CD4-positive, alpha-beta T cell (primary cell): ENCODE results near the gene REX1BD. TPM values are rescaled to one million over a fixed set of nuclear protein-coding genes. Genes with fewer than 3 reads are reported as not detected.
A peak's percentile ranks its signal among the peaks of the same experiment; 100 is the strongest.

ENCODE experiments used
- ATAC-seq: fragments of 200-7000 bp; cut with Tn5 transposase; one replicate; pipeline ENCODE4 v1.10.0; 2022; ENCODE audit warnings: mild to moderate bottlenecking; ENCODE audit not compliant: poor library complexity
- CTCF ChIA-PET: fragments of 350-600 bp; sonication (Branson Sonifier 250); formaldehyde crosslinking; loops from one replicate; lab custom pipeline; 2021; ENCODE audit warnings: antibody characterized with exemption, inconsistent platforms; lab: Charles Lee
- POLR2A ChIA-PET: fragments of 350-600 bp; sonication (Branson Sonifier 250); formaldehyde crosslinking; loops from one replicate; lab custom pipeline; 2021; ENCODE audit warnings: antibody characterized with exemption, inconsistent platforms; lab: Charles Lee
- DNase-seq, 14 experiments: peaks; one replicate each; pipeline ENCODE4 v3.0.0-alpha.2; 2013 to 2020; ENCODE audit warnings: mixed read lengths in 2 of 14
- H3K27ac ChIP-seq, 2 donors: one replicate each; pipeline versions ENCODE4 v1.5.1 to v1.7.0; 2013; ENCODE audit warnings: low read length in 2 of 2, low read depth in 1 of 2, mild to moderate bottlenecking in 1 of 2
- H3K27me3 ChIP-seq, 2 experiments: 1 replicate in 1 of 2; 2 replicates in 1 of 2; pipeline versions ENCODE4 v1.6.1 to v1.7.0; 2013; ENCODE audit warnings: low read length in 2 of 2, control low read depth in 1 of 2, mild to moderate bottlenecking in 1 of 2, moderate library complexity in 1 of 2; ENCODE audit not compliant: insufficient read depth in 2 of 2, control insufficient read depth in 1 of 2
- H3K36me3 ChIP-seq: one replicate; pipeline ENCODE4 v1.6.1; 2013; ENCODE audit warnings: low read length, control low read depth; ENCODE audit not compliant: insufficient read depth
- H3K4me1 ChIP-seq: one replicate; pipeline ENCODE4 v1.6.1; 2013; ENCODE audit warnings: low read length, control low read depth; ENCODE audit not compliant: insufficient read depth
- H3K4me3 ChIP-seq: one replicate; pipeline ENCODE4 v1.5.1; 2013; ENCODE audit warnings: mild to moderate bottlenecking, low read length, moderate library complexity
- H3K9me3 ChIP-seq, 2 experiments: 1 replicate in 1 of 2; 2 replicates in 1 of 2; pipeline versions ENCODE4 v1.6.1 to v1.7.0; 2013; ENCODE audit warnings: low read length in 2 of 2, mild to moderate bottlenecking in 2 of 2, control low read depth in 1 of 2, moderate library complexity in 1 of 2; ENCODE audit not compliant: control insufficient read depth in 1 of 2, insufficient read depth in 1 of 2
- H3K27ac Mint-ChIP-seq: one replicate; pipeline ENCODE4 v1.8.0; 2020; ENCODE audit warnings: mixed read lengths
- H3K27me3 Mint-ChIP-seq: one replicate; pipeline ENCODE4 v1.8.0; 2021; ENCODE audit warnings: mixed read lengths
- H3K36me3 Mint-ChIP-seq: one replicate; pipeline ENCODE4 v1.8.0; 2021; ENCODE audit warnings: low read depth, mixed read lengths
- H3K4me1 Mint-ChIP-seq: one replicate; pipeline ENCODE4 v1.8.0; 2021; ENCODE audit warnings: low read depth, mixed read lengths
- H3K4me3 Mint-ChIP-seq: one replicate; pipeline ENCODE4 v1.8.0; 2020; ENCODE audit warnings: mild to moderate bottlenecking, mixed read lengths
- H3K9me3 Mint-ChIP-seq: one replicate; pipeline ENCODE4 v1.8.0; 2020; ENCODE audit warnings: mixed read lengths
- CTCF ChIP-seq: fragments of 200-600 bp; IDR thresholded peaks from one replicate; pipeline ENCODE4 v1.8.0; 2022; ENCODE audit warnings: antibody characterized with exemption, mild to moderate bottlenecking
- intact Hi-C, 2 experiments: fragments of 100-400 bp; cut with DNase I in 1 of 2; cut with micrococcal nuclease in 1 of 2; formaldehyde crosslinking; loops; one replicate each; pipeline versions ENCODE4 v1.15.1 to v1.9.0; 2023 to 2025; cut with DNase I, micrococcal nuclease
- total RNA-seq, 174 experiments: library from RNA in 2 of 174; stranded (reverse) in 2 of 174; gene quantifications; one replicate each; pipeline ENCODE4 v1.2.3 and lab custom pipeline; 2021 to 2026

Gene REX1BD
- total RNA-seq, 2 experiments from 2014 or later, result 88.4 to 88.9 TPM

DNA sequence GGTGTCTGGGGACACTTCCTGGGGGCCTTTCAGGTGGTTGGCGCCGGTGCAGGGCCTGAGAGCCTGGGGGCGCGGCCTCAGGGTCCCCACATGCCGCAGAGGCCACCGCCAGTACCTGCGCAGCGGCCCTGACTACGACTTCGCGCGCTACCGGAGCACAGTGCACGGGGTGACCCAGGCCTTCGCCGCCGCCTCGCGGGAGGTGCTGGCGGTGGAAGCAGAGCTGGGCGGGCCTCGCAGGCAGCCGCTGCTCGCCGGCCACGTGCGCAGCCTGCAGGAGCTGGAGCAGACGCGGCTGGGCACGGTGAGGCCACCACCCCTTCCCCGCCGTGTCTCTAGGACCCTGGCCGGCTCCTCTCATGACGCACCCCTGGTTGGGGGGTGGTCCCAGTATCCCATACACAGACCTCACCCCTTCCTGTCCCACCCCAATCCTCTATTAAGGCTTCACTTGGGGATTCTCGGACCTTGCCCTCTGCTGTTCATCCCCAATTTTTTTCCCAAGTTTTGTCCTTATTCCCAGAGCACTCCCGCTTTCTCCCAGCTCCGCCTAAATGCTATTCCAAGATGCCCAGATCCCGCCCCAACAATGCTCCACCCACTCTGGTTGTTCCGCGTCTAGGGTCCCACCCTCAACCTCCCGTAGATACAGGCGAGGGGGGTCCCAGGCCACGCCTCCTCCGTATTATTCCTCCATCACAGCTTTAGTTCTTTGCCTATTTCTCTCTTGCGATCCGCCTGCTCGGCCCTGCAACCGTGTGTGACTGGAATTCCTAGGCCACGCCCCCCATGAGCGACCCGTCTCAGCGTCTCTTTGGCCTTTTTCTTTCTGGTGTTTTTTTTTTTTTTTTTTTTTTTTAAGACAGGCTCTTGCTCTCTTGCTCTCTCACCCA is 1.0 kb downstream of the REX1BD start:
- Mint-ChIP-seq H3K9me3 (no peaks in the 10 kb centered on the region), H3K27ac (peak overlapping the region; percentile 95), H3K4me3 (peak overlapping the region; percentile 89), H3K36me3 (peaks cover 8% of the 10 kb centered on the region), H3K27me3 (no peaks in the 10 kb centered on the region), H3K4me1 (peaks cover 43% of the 10 kb centered on the region)
- CTCF ChIA-PET, result interaction anchor here (0.7 to 3.7 kb wide), 10 partner anchors 18 to 330 kb away, joined by 3 to 26 read pairs (median 4); partner anchors contain the start of genes COPE, DDX49, FKBP8 and UBA52
- H3K36me3 ChIP-seq, result peaks cover 8% of the 10 kb centered on the region
- H3K27ac ChIP-seq, result peak overlapping the region; percentile 77 to 88
- POLR2A ChIA-PET, result interaction anchor here (0.7 to 5.9 kb wide), 25 partner anchors 9 to 330 kb away, joined by 3 to 120 read pairs (median 5); partner anchors contain the start of genes COPE, DDX49, ELL and FKBP8
- peak overlapping the region; percentile 76 for H3K4me3 ChIP-seq
- TF ChIP-seq CTCF, result no peak
- DNase-seq (peak in 13 of 14 experiments; percentile 50 to 92 (median 68)), ATAC-seq (peak; percentile 67)
- H3K27me3 ChIP-seq, result no peaks in the 10 kb centered on the region
- intact Hi-C loops, result loop anchor here (1.0 to 10.0 kb wide), 10 partner anchors 19 to 445 kb away; partner anchors contain the start of genes ELL (in 2 of the 2), FKBP8 (in 2 of the 2), ARMC6 (in 1 of the 2) and COPE (in 1 of the 2)
- no peaks in the 10 kb centered on the region for H3K9me3 ChIP-seq
- H3K4me1 ChIP-seq, result peaks cover 55% of the 10 kb centered on the region

DNA sequence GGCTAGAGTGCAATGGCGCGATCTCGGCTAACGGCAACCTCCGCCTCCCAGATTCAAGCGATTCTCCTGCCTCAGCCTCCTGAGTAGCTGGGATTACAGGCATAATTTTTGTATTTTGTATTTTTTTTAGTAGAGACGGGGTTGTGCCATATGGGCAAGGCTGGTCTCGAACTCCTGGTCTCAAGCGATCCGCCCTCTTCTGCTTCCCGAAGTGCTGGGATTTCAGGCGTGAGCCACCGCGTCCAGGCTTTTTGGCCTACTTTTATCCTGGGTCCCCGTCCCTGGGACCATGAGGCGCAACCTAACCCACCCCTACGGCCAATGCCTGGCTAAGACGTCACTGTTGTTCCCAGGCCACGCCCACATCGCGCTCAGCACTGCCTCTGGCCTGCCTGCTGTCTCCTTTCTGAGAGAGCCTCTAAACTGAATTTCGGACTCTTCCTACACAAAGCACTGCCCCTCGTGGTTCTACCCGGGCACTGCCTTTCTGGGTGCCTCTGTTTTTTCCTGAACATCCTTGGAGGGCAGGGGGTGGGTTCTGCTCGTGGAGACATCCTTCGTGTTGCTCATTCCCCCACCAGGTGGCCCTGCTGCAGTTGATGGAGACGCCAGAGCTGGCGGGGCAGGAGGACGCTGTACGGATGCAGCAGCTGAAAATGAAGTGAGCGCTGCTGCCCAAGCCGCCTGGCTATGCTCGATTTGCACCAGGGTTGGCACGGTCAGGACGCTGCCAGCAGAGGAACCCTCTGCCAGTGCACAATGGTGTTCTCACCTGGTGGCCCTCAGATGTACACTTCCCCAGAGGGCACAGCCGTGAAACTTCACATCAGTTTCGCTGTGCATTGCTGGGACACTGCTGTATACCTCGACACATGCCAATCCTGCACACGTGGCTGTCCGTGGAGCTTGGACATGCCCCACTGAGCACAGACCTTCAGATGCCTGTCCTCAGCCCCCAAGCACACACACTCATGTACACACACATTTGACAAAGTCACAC is 2.0 kb downstream of the REX1BD start:
- peak overlapping the region; percentile 74 for H3K4me3 Mint-ChIP-seq
- Histone ChIP-seq H3K36me3 (peaks cover 8% of the 10 kb centered on the region), H3K9me3 (no peaks in the 10 kb centered on the region), H3K4me1 (peaks cover 58% of the 10 kb centered on the region), H3K27ac (no peak overlapping the region), H3K4me3 (no peak overlapping the region), H3K27me3 (no peaks in the 10 kb centered on the region)
- DNase-seq (peak in 3 of 14 experiments; percentile 42 to 60 (median 43)), ATAC-seq (no peak)
- ChIA-PET CTCF (interaction anchor here (1.3 to 3.7 kb wide), 2 partner anchors 71 to 94 kb away, joined by 5 to 17 read pairs; no protein-coding TSS in a partner anchor), POLR2A (interaction anchor here (2.3 to 5.9 kb wide), 5 partner anchors 18 to 329 kb away, joined by 10 to 120 read pairs (median 21); partner anchors contain the start of genes COPE, DDX49, ELL and FKBP8)
- intact Hi-C loops, result loop anchor here in 1 of 2 experiments (5.0 to 10.0 kb wide), 5 partner anchors 92 to 444 kb away; partner anchors contain the start of genes ARMC6, COPE, CRTC1 and DDX49
- TF ChIP-seq CTCF, result no peak
- H3K27ac Mint-ChIP-seq, result peak overlapping the region; percentile 95
- H3K36me3 Mint-ChIP-seq, result peaks cover 8% of the 10 kb centered on the region
- H3K4me1 Mint-ChIP-seq, result peaks cover 45% of the 10 kb centered on the region
- no peaks in the 10 kb centered on the region for H3K9me3 Mint-ChIP-seq
- no peaks in the 10 kb centered on the region for H3K27me3 Mint-ChIP-seq
